Esophagus squamous epithelium (tissue), 5 donors: ENCODE data around the gene CSTF2T. TPM values are rescaled to one million over a fixed set of nuclear protein-coding genes. Genes with fewer than 3 reads are reported as not detected.

ENCODE experiments used
- DNase-seq: peaks from one replicate; lab custom pipeline; 2025; lab: John Stamatoyannopoulos, UW
- H3K27ac ChIP-seq, 4 donors: fragments of 200-600 bp; sonication (generic); one replicate each; pipeline ENCODE4 v1.5.1; 2016 to 2019; ENCODE audit warnings: mild to moderate bottlenecking in 1 of 4
- H3K27me3 ChIP-seq, 4 donors: fragments of 200-600 bp; sonication (generic); 1 replicate in 3 of 4; 2 replicates in 1 of 4; pipeline versions ENCODE4 v1.5.1 to v1.6.0; 2017 to 2021; ENCODE audit warnings: antibody characterized with exemption in 1 of 4
- H3K36me3 ChIP-seq, 3 donors: fragments of 200-600 bp; sonication (generic); one replicate each; pipeline ENCODE4 v1.5.1; 2016 to 2019
- H3K4me1 ChIP-seq, 3 donors: fragments of 200-600 bp; sonication (generic); one replicate each; pipeline ENCODE4 v1.5.1; 2017 to 2019
- H3K4me3 ChIP-seq, 4 donors: fragments of 200-600 bp; sonication (generic); 1 replicate in 3 of 4; 2 replicates in 1 of 4; pipeline ENCODE4 v1.5.1; 2016 to 2019; ENCODE audit warnings: mild to moderate bottlenecking in 2 of 4, moderate library complexity in 1 of 4
- H3K9me3 ChIP-seq, 3 donors: fragments of 200-600 bp; sonication (generic); one replicate each; pipeline ENCODE4 v1.5.1; 2016 to 2019
- POLR2A ChIP-seq, 4 donors: fragments of 450-650 bp; IDR thresholded peaks; one replicate each; pipeline ENCODE4 v1.6.1; 2017; ENCODE audit warnings: antibody characterized with exemption in 4 of 4, mild to moderate bottlenecking in 4 of 4, moderate library complexity in 3 of 4
- WGBS, 2 donors: methylation state at CpG; one replicate each; pipeline ENCODE4 v1.1.5; 2018; 5-methylcytosine and 5-hydroxymethylcytosine counted together
- intact Hi-C: fragments of 100-400 bp; cut with DNase I; formaldehyde crosslinking; loops from one replicate; pipeline ENCODE4 v1.15.0; 2022
- total RNA-seq, 4 donors: library from RNA; depleted of rRNA; stranded (reverse); fragments of >200 nt; gene quantifications; one replicate each; pipeline ENCODE4 v1.1.0, GENCODE V29; 2016
- TF ChIP-seq, protein P1 (sequence below), 6 experiments: fragments of 450-650 bp in 4 of 6; fragments of 200-600 bp in 2 of 6; sonication (generic) in 2 of 6; IDR thresholded peaks; one replicate each; pipeline ENCODE4 v1.5.1; 2016 to 2019; ENCODE audit warnings: antibody characterized with exemption in 6 of 6, mild to moderate bottlenecking in 4 of 6, moderate library complexity in 4 of 6
- donor health status: DM: yes; HTN: yes; CAD: no.

CSTF2T gene
- total RNA-seq, 4 donors from 2014 or later, result 8.1 to 15.3 (median 12.6) TPM

DNA sequence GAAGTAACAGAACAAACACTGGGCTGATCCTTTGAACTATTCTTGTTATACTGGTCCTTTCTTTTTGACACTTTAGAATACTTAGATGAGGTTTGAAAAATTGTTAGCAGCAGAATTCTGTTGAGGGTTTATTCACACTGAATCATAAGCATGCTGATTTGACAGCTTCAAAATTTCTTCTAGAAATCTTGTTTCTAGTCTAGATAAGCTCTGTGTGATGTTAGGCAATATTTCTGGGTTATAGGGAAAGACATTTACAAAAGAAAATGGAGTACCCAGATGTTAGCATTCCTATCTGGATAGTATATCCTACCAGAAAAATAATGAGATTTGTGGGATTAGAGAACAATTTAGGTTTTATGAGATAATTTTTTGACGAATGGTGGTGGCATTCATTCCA, 12.1 kb downstream of the CSTF2T start:
- no peak for TF ChIP-seq POLR2A (IDR thresholded peaks at IDR 0.05)
- TF ChIP-seq, protein P1, sequence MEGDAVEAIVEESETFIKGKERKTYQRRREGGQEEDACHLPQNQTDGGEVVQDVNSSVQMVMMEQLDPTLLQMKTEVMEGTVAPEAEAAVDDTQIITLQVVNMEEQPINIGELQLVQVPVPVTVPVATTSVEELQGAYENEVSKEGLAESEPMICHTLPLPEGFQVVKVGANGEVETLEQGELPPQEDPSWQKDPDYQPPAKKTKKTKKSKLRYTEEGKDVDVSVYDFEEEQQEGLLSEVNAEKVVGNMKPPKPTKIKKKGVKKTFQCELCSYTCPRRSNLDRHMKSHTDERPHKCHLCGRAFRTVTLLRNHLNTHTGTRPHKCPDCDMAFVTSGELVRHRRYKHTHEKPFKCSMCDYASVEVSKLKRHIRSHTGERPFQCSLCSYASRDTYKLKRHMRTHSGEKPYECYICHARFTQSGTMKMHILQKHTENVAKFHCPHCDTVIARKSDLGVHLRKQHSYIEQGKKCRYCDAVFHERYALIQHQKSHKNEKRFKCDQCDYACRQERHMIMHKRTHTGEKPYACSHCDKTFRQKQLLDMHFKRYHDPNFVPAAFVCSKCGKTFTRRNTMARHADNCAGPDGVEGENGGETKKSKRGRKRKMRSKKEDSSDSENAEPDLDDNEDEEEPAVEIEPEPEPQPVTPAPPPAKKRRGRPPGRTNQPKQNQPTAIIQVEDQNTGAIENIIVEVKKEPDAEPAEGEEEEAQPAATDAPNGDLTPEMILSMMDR (IDR thresholded peaks at IDR 0.05), result no peak
- Histone ChIP-seq H3K4me1 (no peaks in the 10 kb centered on the region), H3K4me3 (no peak overlapping the region), H3K36me3 (no peaks in the 10 kb centered on the region), H3K27ac (no peak overlapping the region), H3K27me3 (no peaks in the 10 kb centered on the region), H3K9me3 (no peaks in the 10 kb centered on the region)
- intact Hi-C loops, result no loop called here
- 57 to 59% methylated on average over 1 of the region's 1 CpG for WGBS, 2 donors
- no peak for DNase-seq

DNA sequence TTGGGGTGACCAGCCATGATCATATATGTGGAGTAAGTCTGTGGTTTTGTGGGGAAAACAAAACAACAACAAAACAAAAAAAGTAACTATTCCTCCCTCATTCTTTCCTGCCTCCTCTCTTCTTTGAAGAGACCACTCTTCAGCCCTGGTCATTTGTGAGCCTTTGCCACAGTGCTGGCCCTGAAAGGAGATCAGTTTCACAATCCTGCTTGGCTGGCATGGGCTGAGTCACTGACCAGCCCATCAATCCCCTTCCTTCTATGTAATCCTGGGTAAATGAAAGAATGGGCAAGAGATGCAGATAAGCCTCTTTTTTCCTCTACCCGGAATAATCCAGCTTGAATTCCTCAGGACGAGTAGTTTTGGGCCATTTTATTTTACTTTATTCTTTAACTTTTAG, 13.6 kb downstream of the CSTF2T start:
- no peak for DNase-seq
- Histone ChIP-seq H3K36me3 (no peaks in the 10 kb centered on the region), H3K27ac (no peak overlapping the region), H3K4me1 (no peaks in the 10 kb centered on the region), H3K4me3 (no peak overlapping the region), H3K27me3 (no peaks in the 10 kb centered on the region), H3K9me3 (no peaks in the 10 kb centered on the region)
- intact Hi-C loops, result no loop called here
- no peak for TF ChIP-seq POLR2A (IDR thresholded peaks at IDR 0.05)
- TF ChIP-seq, protein P1 (IDR thresholded peaks at IDR 0.05), result no peak
- 65 to 67% methylated on average over 2 of the region's 2 CpGs for WGBS, 2 donors

DNA sequence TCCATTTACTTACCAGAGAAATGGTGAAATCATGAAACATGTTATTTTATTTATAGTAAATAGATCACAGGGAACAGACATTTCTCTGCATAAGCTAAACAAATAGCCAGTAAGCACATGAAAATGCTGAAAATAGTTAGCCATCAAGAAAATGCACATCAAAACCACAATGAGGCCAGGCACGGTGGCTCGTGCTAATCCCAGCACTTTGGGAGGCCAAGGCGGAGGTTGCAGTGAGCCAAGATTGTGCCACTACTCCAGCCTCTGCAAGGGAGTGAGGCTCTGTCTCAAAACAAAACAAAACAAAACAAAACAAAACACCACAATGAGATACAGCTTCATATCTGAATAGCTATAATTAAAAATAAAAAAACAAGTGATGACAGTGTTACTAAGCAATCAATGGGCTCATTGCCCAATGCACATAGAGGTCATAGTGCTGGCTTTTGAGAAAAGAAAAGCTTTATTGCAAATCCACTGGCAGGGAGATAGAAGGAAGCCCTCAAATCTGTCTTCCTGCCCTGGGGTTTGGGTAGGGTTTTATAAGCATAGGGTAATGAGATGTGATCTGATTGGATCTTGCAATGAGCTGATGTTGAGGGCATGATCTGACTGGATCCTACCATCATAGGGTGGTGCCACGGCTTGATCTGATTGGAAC, 16.2 kb downstream of the CSTF2T start:
- DNase-seq, result no peak
- Histone ChIP-seq H3K4me1 (no peaks in the 10 kb centered on the region), H3K27me3 (no peaks in the 10 kb centered on the region), H3K36me3 (no peaks in the 10 kb centered on the region), H3K4me3 (no peak overlapping the region), H3K27ac (no peak overlapping the region), H3K9me3 (no peaks in the 10 kb centered on the region)
- TF ChIP-seq, protein P1 (IDR thresholded peaks at IDR 0.05), result no peak
- TF ChIP-seq POLR2A (IDR thresholded peaks at IDR 0.05), result no peak
- WGBS, 2 donors, result 72 to 79% methylated on average over 4 of the region's 4 CpGs
- intact Hi-C loops, result no loop called here

DNA sequence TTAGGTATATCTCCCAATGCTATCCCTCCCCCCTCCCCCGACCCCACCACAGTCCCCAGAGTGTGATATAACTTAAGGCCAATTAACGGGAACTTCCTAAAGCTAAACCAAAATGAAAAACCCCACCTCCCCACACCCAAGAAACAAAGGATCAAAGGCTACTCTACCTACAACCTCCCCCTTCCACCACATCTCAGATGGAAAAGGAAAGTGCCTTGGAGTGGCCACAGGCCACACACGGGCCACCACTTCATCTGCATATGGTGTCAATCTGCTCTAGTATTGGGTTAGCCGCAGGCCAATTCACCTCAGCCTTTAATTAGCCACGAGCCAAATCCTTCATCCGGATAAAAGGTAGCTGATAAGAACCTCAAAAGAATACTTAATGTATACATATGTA, 19.6 kb downstream of the CSTF2T start:
- no peak overlapping the region for H3K27ac ChIP-seq
- H3K4me3 ChIP-seq, result no peak overlapping the region
- no peaks in the 10 kb centered on the region for H3K27me3 ChIP-seq
- no peaks in the 10 kb centered on the region for H3K4me1 ChIP-seq
- intact Hi-C loops, result no loop called here
- H3K36me3 ChIP-seq, result no peaks in the 10 kb centered on the region
- H3K9me3 ChIP-seq, result no peaks in the 10 kb centered on the region
- no peak for DNase-seq
- WGBS, 2 donors, result 80 to 90% methylated on average over 4 of the region's 6 CpGs
- TF ChIP-seq, protein P1 (IDR thresholded peaks at IDR 0.05), result no peak
- no peak for TF ChIP-seq POLR2A (IDR thresholded peaks at IDR 0.05)

DNA sequence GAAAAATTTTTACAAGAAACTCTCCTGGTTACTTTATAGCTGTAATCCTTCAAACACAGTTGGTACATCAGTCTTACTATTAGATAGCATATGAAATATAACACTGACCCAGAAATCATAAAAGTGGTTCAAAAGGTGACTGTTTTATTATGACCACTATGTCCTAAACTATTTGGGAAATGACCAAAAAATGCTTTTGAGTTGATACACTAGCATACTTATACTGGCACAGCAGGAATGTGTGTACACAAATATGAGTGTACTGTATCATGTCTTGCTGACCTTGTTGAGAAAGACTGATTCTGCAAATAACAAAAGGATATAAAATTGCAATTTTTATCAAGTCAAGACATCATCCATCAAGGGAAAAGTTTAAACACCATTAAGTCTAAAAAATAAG, 24.3 kb downstream of the CSTF2T start:
- intact Hi-C loops, result no loop called here
- H3K4me3 ChIP-seq, result no peak overlapping the region
- H3K4me1 ChIP-seq, result no peaks in the 10 kb centered on the region
- H3K27me3 ChIP-seq, result no peaks in the 10 kb centered on the region
- no peak overlapping the region for H3K27ac ChIP-seq
- H3K36me3 ChIP-seq, result no peaks in the 10 kb centered on the region
- no peak for DNase-seq
- TF ChIP-seq, protein P1 (IDR thresholded peaks at IDR 0.05), result no peak
- no peak for TF ChIP-seq POLR2A (IDR thresholded peaks at IDR 0.05)
- no peaks in the 10 kb centered on the region for H3K9me3 ChIP-seq
